ENCODE measurements around the gene ITPRIPL1. TPM values are rescaled to one million over a fixed set of nuclear protein-coding genes. Genes with fewer than 3 reads are reported as not detected.

ITPRIPL1 gene
- total RNA-seq, 1 donor from 2014 or later = 1.6 TPM

GRCh38 chr2:96361751-96362150 is 36.6 kb downstream of the ITPRIPL1 start:
- no peaks in the 10 kb centered on the region for H3K27me3 ChIP-seq (ENCODE audit: control insufficient read depth, insufficient read depth, low read length)
- DNase-seq (ENCODE audit: low read depth) (no peak), FAIRE-seq (no peak)
- H3K4me3 ChIP-seq (ENCODE audit: low read depth, low read length) = no peak overlapping the region
- peaks cover 6% of the 10 kb centered on the region for H3K36me3 ChIP-seq (ENCODE audit: control insufficient read depth, insufficient read depth, low read length)
- TF ChIP-seq CTCF (IDR thresholded peaks at IDR 0.05; ENCODE audit: insufficient read depth, low read length, severe bottlenecking) = no peak

DNA sequence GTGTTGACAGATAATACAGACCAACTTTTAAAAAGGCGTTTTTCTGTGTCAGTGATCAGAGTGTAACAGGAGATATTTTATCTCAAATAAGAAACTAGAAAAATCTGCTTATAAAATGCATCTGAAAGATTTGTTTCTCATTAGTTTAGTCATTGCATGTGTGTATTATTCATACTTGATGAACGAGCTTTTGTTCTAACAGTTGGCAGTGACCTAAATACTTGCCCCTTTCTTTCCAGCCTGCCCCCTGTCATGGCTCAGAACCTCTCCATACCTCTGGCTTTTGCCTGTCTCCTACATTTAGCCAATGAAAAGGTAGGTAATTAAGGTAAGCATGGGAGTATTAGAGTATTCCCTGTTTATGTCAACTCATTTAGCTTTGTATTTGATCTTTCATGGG is 44.1 kb downstream of the ITPRIPL1 start:
- peaks cover 9% of the 10 kb centered on the region for H3K36me3 ChIP-seq (ENCODE audit: control insufficient read depth, insufficient read depth, low read length)
- H3K27me3 ChIP-seq (ENCODE audit: control insufficient read depth, insufficient read depth, low read length) = no peaks in the 10 kb centered on the region
- TF ChIP-seq CTCF (IDR thresholded peaks at IDR 0.05; ENCODE audit: insufficient read depth, low read length, severe bottlenecking) = no peak
- FAIRE-seq (no peak), DNase-seq (ENCODE audit: low read depth) (no peak)
- no peak overlapping the region for H3K4me3 ChIP-seq (ENCODE audit: low read depth, low read length)

- FAIRE-seq (no peak), DNase-seq (ENCODE audit: low read depth) (peak; percentile 59)
- Histone ChIP-seq H3K27me3 (ENCODE audit: control insufficient read depth, insufficient read depth, low read length) (no peaks in the 10 kb centered on the region), H3K4me3 (ENCODE audit: low read depth, low read length) (no peak overlapping the region), H3K36me3 (ENCODE audit: control insufficient read depth, insufficient read depth, low read length) (peaks cover 3% of the 10 kb centered on the region)
- TF ChIP-seq CTCF (IDR thresholded peaks at IDR 0.05; ENCODE audit: insufficient read depth, low read length, severe bottlenecking) = no peak
These were observed 49.3 kb downstream of the ITPRIPL1 start for GRCh38 chr2:96374211-96374951.

Other genes starting within 250 kb of the ITPRIPL1 start
- not detected in 2 replicates for gene ADRA2B, start 208.7 kb upstream of the ITPRIPL1 start, total RNA-seq
- 0.13 TPM in 1 of 2 replicates, not detected in the other for gene ASTL, start 186.8 kb upstream of the ITPRIPL1 start, total RNA-seq
- 1.8 and 5.3 TPM in 2 replicates for gene DUSP2, start 179.9 kb upstream of the ITPRIPL1 start, total RNA-seq
- 73.2 and 93.7 TPM in 2 replicates for gene STARD7, start 116.5 kb upstream of the ITPRIPL1 start, total RNA-seq
- gene TMEM127, start 59.3 kb upstream of the ITPRIPL1 start, total RNA-seq = 12.1 and 17.3 TPM in 2 replicates
- 58.0 and 94.0 TPM in 2 replicates for gene CIAO1, start 59.1 kb upstream of the ITPRIPL1 start, total RNA-seq
- 32.6 and 35.8 TPM in 2 replicates for gene SNRNP200, start 19.8 kb upstream of the ITPRIPL1 start, total RNA-seq
- 0.53 and 0.77 TPM in 2 replicates for gene NCAPH, start 10.4 kb downstream of the ITPRIPL1 start, total RNA-seq
- not detected in 2 replicates for gene NEURL3, start 180.0 kb downstream of the ITPRIPL1 start, total RNA-seq
- 2.9 and 3.7 TPM in 2 replicates for gene ARID5A, start 211.4 kb downstream of the ITPRIPL1 start, total RNA-seq

Measured in bronchial epithelial cell (primary cell).